Ishikawa (cell line): Measurements from ENCODE around the gene OR10R2.

Source experiments
- CEBPB ChIP-seq: IDR thresholded peaks from 2 replicates; pipeline ENCODE4 v1.6.1; 2012
- CREB1 ChIP-seq: IDR thresholded peaks from 2 replicates; pipeline ENCODE4 v1.6.1; 2012; ENCODE audit warnings: low read depth
- EP300 ChIP-seq: IDR thresholded peaks from 2 replicates; pipeline ENCODE4 v1.6.1; 2012; ENCODE audit warnings: borderline replicate concordance
- RAD21 ChIP-seq: IDR thresholded peaks from 2 replicates; pipeline ENCODE4 v1.6.1; 2012; ENCODE audit warnings: low read depth
- REST ChIP-seq: IDR thresholded peaks from 2 replicates; pipeline ENCODE4 v1.6.1; 2012; ENCODE audit warnings: low read depth, mild to moderate bottlenecking
- TAF1 ChIP-seq: IDR thresholded peaks from 2 replicates; pipeline ENCODE4 v1.6.1; 2012; ENCODE audit warnings: low read depth, mild to moderate bottlenecking
- TEAD4 ChIP-seq: IDR thresholded peaks from 2 replicates; pipeline ENCODE4 v1.6.1; 2012
- USF1 ChIP-seq: IDR thresholded peaks from 2 replicates; pipeline ENCODE4 v1.6.1; 2012
- YY1 ChIP-seq: IDR thresholded peaks from 2 replicates; pipeline ENCODE4 v1.6.1; 2012; ENCODE audit warnings: low read depth
- TF ChIP-seq, protein P1 (sequence below): IDR thresholded peaks from 2 replicates; pipeline ENCODE4 v1.6.1; 2012

- TF ChIP-seq CEBPB (no peak), EP300 (no peak), REST (no peak), RAD21 (no peak), TAF1 (no peak), USF1 (no peak), YY1 (no peak), TEAD4 (no peak), CREB1 (no peak)
- TF ChIP-seq, protein P1, sequence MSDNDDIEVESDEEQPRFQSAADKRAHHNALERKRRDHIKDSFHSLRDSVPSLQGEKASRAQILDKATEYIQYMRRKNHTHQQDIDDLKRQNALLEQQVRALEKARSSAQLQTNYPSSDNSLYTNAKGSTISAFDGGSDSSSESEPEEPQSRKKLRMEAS: no peak
These were observed 44.9 kb downstream of the OR10R2 start for GRCh38 chr1:158516966-158517365.
